ENCODE results near the gene NDC80. TPM values are rescaled to one million over a fixed set of nuclear protein-coding genes. Genes with fewer than 3 reads are reported as not detected.
"Not testable (repeated sequence)": the region's sequence is repeated elsewhere in the genome, so short reads cannot be mapped to it uniquely, and the experiment has no call there.

Gene NDC80
- total RNA-seq, 2 experiments from 2014 or later, result 96.8 to 108 TPM

DNA sequence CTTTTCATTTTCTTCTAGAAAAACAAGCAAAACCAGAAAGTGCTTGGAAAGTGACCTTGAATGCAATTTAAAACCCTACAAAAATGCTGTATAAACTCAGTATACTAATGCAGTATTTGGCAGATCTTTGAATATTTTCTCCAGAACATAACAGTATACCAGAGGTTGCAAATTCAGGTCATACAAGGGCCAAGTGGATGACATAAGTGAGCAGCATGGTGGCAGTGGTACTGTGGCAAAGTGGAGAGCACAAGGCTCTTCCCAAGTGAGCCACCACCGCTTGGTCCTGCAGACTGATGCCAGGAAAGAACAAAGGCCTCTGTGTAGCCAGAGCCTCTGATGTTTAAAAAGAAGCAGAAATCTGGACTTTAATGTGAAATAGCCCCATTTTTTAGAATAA is 33.1 kb upstream of the NDC80 start:
- H3K27ac Mint-ChIP-seq, result no peak overlapping the region
- no peak overlapping the region for H3K4me3 Mint-ChIP-seq
- H3K27me3 Mint-ChIP-seq (ENCODE audit: low read depth), result no peaks in the 10 kb centered on the region
- CTCF ChIA-PET, result interaction anchor here (0.9 to 2.0 kb wide), 3 partner anchors 9 to 202 kb away, joined by 4 to 6 read pairs (median 5); no protein-coding TSS in a partner anchor
- no peaks in the 10 kb centered on the region for H3K9me3 Mint-ChIP-seq
- H3K36me3 Mint-ChIP-seq (ENCODE audit: low read depth), result peaks cover 5% of the 10 kb centered on the region
- DNase-seq, result no peak
- H3K4me1 Mint-ChIP-seq (ENCODE audit: low read depth), result no peaks in the 10 kb centered on the region
- intact Hi-C loops (cut with micrococcal nuclease), result no loop called here

DNA sequence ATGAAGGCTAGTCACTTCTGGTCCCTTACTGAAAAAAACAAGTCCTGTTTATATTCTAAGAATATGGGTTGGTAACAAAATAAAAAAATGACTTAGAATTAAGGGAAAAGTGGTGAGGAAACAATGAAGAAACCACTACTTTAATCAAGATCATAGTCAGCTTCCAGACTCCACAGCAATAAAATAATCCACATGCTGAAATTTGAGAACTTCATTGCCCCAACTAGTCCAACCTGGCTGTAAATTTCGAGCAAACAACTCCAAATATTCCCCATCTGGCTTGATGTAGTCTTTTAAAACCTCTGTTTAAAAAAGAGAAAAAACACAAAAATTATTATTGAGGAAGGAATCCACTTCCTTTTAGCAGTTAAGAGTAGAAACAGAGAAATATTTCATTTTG is 32.5 kb upstream of the NDC80 start:
- CTCF ChIA-PET, result interaction anchor here (2.0 kb wide), 1 partner anchor 8 kb away, joined by 5 read pairs; no protein-coding TSS in a partner anchor
- Mint-ChIP-seq H3K27ac (no peak overlapping the region), H3K4me3 (no peak overlapping the region), H3K36me3 (ENCODE audit: low read depth) (peaks cover 4% of the 10 kb centered on the region), H3K9me3 (no peaks in the 10 kb centered on the region), H3K27me3 (ENCODE audit: low read depth) (no peaks in the 10 kb centered on the region), H3K4me1 (ENCODE audit: low read depth) (no peaks in the 10 kb centered on the region)
- no peak for DNase-seq
- intact Hi-C loops (cut with micrococcal nuclease), result no loop called here

DNA sequence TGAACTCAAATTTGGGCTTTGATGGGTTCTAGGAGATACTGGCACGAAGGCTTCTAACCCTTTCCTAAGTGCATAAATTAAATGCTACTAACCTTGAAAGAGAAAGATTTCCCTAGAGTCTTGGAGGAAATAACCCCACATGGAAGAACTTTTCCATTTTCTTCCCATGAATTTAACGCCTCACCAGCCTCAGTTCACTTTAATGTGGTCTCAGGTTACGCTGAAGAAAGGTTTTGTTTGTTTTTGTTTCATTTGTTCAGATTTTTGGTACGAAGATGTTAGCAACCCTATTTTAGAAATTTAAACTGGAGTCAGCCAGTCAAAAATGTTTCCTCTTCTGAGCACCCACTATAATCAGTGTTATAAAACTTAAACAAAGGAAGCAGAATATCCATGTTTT is 30.8 kb upstream of the NDC80 start:
- no peaks in the 10 kb centered on the region for H3K9me3 Mint-ChIP-seq
- intact Hi-C loops (cut with micrococcal nuclease), result loop anchor here (5.0 kb wide), 2 partner anchors 248 to 953 kb away; no protein-coding TSS in a partner anchor
- no peak overlapping the region for H3K4me3 Mint-ChIP-seq
- DNase-seq, result no peak
- CTCF ChIA-PET, result interaction anchor here (2.7 to 3.2 kb wide), 2 partner anchors 204 to 434 kb away, joined by 16 to 39 read pairs; no protein-coding TSS in a partner anchor
- peaks cover 2% of the 10 kb centered on the region for H3K36me3 Mint-ChIP-seq (ENCODE audit: low read depth)
- H3K27ac Mint-ChIP-seq, result no peak overlapping the region
- no peaks in the 10 kb centered on the region for H3K4me1 Mint-ChIP-seq (ENCODE audit: low read depth)
- H3K27me3 Mint-ChIP-seq (ENCODE audit: low read depth), result no peaks in the 10 kb centered on the region

DNA sequence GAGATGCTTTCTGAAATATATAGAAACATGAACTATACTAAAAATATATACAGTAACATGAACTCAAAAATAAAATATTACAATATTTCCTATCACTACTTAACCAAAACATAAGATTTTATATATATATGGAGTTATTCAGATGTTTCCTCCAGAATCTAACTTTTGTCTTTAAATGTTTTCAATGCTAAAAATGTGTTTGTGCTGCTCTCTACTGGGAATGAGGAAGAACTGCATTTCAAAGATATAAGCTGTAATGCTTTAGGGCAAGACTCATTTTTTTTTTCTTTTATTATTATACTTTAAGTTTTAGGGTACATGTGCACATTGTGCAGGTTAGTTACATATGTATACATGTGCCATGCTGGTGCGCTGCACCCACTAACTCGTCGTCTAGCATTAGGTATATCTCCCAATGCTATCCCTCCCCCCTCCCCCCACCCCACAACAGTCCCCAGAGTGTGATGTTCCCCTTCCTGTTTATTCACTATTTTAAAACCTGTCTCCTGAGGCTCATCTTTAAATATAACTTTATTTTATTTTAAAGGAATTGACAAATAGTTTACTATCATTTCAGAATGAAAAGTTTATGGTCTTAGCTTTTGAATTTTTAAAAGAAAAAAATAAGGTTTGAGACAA is 29.3 kb upstream of the NDC80 start:
- H3K27ac Mint-ChIP-seq; H3K36me3 Mint-ChIP-seq (ENCODE audit: low read depth); H3K9me3 Mint-ChIP-seq; H3K4me3 Mint-ChIP-seq; H3K4me1 Mint-ChIP-seq (ENCODE audit: low read depth); H3K27me3 Mint-ChIP-seq (ENCODE audit: low read depth); DNase-seq: not testable (repeated sequence)
- intact Hi-C loops (cut with micrococcal nuclease), result loop anchor here (1.0 to 5.0 kb wide), 5 partner anchors 205 to 1677 kb away; no protein-coding TSS in a partner anchor
- CTCF ChIA-PET, result interaction anchor here (0.6 to 3.2 kb wide), 22 partner anchors 8 to 1164 kb away, joined by 3 to 39 read pairs (median 4); no protein-coding TSS in a partner anchor

DNA sequence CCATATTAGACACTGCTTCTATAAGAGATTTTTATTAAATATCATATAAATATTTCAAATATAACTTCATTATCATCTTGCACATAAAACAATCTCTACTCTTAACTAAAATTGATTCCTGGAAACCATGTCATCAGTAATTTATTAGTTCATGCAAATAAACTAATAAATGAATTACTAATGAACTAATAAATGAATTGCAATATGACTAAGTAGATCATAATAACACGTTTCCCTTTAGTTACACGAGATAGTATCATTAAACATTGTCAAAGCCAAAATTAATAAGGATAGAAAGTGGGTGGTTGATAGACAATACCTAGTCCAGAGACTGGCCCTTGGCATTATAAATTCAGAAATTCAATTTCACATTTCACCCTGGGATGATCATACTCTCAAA is 26.2 kb upstream of the NDC80 start:
- H3K27me3 Mint-ChIP-seq (ENCODE audit: low read depth), result no peaks in the 10 kb centered on the region
- DNase-seq, result no peak
- H3K27ac Mint-ChIP-seq, result no peak overlapping the region
- no peak overlapping the region for H3K4me3 Mint-ChIP-seq
- no peaks in the 10 kb centered on the region for H3K9me3 Mint-ChIP-seq
- CTCF ChIA-PET, result interaction anchor here (1.2 to 1.3 kb wide), 2 partner anchors 9 to 35 kb away, joined by 3 read pairs; no protein-coding TSS in a partner anchor
- intact Hi-C loops (cut with micrococcal nuclease), result no loop called here
- peaks cover 4% of the 10 kb centered on the region for H3K4me1 Mint-ChIP-seq (ENCODE audit: low read depth)
- H3K36me3 Mint-ChIP-seq (ENCODE audit: low read depth), result peaks cover 8% of the 10 kb centered on the region

DNA sequence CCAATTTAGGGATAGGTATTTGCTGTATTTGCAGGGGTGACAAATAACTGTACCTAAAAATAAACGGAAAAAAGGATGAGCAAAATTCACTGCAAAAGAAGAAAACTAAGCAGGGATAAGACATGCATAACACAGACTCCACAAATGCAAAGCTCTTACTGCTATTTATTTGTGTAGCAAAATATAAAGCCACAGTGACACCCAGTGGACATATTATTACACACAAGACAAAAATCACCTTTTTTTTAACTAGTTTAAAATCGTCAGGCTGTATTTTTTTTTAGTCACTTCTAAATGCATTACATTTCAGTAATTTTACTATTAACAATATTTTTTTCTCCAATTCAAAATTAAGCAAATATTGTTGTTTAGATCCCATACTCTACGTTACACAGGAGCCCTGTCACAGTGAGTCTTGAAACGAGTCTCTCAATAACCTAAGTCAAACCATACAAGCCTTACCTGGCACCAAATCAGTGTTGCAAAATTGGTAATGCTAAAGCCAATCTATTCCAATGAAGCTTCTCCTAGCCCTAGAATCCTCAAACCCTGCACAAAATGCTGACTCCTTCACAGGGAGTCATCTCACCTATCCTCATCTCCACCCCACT is 23.8 kb upstream of the NDC80 start:
- DNase-seq, result no peak
- intact Hi-C loops (cut with micrococcal nuclease), result loop anchor here (1.0 kb wide), 2 partner anchors 210 to 442 kb away; no protein-coding TSS in a partner anchor
- H3K4me3 Mint-ChIP-seq, result no peak overlapping the region
- H3K4me1 Mint-ChIP-seq (ENCODE audit: low read depth), result peaks cover 4% of the 10 kb centered on the region
- H3K27me3 Mint-ChIP-seq (ENCODE audit: low read depth), result no peaks in the 10 kb centered on the region
- H3K36me3 Mint-ChIP-seq (ENCODE audit: low read depth), result peaks cover 21% of the 10 kb centered on the region
- CTCF ChIA-PET, result interaction anchor here (0.7 to 2.6 kb wide), 12 partner anchors 9 to 453 kb away, joined by 3 to 13 read pairs (median 4); no protein-coding TSS in a partner anchor
- no peak overlapping the region for H3K27ac Mint-ChIP-seq
- H3K9me3 Mint-ChIP-seq, result no peaks in the 10 kb centered on the region

DNA sequence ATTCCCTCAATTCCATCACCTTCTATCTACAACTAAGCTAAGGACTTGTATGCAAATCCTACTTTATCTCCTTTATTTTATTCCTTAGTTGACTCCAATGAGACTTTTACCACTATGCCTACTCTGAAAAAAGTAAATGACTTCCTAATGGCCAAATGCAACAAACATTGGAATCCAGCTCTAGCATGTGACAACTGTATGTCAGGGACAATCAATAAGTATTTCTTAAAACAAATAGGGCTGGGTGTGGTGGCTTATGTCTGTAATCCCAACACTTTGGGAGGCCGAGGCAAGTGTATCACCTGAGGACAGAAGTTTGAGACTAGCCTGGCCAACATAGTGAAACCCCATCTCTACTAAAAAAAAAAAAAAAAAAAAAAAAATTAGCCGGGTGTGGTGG is 21.9 kb upstream of the NDC80 start:
- no peak for DNase-seq
- Mint-ChIP-seq H3K4me3 (no peak overlapping the region), H3K9me3 (no peaks in the 10 kb centered on the region), H3K36me3 (ENCODE audit: low read depth) (peaks cover 21% of the 10 kb centered on the region), H3K27me3 (ENCODE audit: low read depth) (no peaks in the 10 kb centered on the region), H3K4me1 (ENCODE audit: low read depth) (peaks cover 4% of the 10 kb centered on the region), H3K27ac (no peak overlapping the region)
- CTCF ChIA-PET, result interaction anchor here (0.7 to 1.5 kb wide), 2 partner anchors 12 to 214 kb away, joined by 3 to 6 read pairs; no protein-coding TSS in a partner anchor
- intact Hi-C loops (cut with micrococcal nuclease), result no loop called here

DNA sequence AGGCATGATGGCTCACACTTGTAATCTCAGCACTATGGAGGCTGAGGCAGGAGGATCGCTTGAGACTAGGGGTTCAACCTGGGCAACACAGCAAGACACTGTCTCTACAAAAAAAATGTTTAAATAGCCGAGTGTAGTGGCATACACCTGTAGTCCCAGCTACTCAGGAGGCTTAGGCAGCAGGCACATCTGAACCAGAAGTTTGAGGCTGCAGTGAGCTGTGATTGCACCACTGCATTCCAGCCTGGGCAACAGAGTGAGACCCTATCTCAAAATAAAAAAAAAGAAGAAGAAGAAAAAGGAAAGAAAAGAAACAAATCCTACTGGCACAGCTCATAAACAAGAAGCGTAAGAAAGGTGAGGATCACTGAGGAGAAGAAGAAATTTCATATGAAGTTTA is 19.9 kb upstream of the NDC80 start:
- H3K4me1 Mint-ChIP-seq (ENCODE audit: low read depth), result peaks cover 4% of the 10 kb centered on the region
- no peak overlapping the region for H3K27ac Mint-ChIP-seq
- DNase-seq, result no peak

DNA sequence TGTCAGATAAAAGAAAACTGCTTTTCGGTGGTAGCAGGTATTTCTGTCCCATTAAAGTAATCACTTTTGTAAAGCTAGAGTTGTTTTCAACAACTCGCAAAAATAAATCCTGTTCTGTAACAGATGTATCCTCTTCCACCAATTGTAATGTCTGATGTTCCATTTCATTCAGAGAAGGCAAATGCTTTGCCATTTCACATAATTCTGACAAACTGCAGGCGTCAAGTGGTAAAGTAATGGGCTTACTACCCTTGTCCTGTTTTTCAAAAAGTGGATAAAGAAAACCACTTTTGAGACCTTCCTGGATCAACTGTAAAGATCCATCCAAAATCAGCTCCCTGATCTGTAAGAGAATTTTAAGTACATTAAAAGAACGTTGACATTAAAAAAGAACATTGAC is 16.7 kb upstream of the NDC80 start:
- H3K4me3 Mint-ChIP-seq, result no peak overlapping the region
- peaks cover 16% of the 10 kb centered on the region for H3K36me3 Mint-ChIP-seq (ENCODE audit: low read depth)
- no peak overlapping the region for H3K27ac Mint-ChIP-seq
- H3K9me3 Mint-ChIP-seq, result no peaks in the 10 kb centered on the region
- no peaks in the 10 kb centered on the region for H3K27me3 Mint-ChIP-seq (ENCODE audit: low read depth)
- peaks cover 5% of the 10 kb centered on the region for H3K4me1 Mint-ChIP-seq (ENCODE audit: low read depth)
- DNase-seq, result no peak
- intact Hi-C loops (cut with micrococcal nuclease), result no loop called here
- CTCF ChIA-PET, result interaction anchor here (0.8 to 1.6 kb wide), 4 partner anchors 9 to 16 kb away, joined by 3 to 9 read pairs (median 6); partner anchors contain the start of genes METTL4 and NDC80

More for the DNA sequence above, 19.9 kb upstream of the NDC80 start:
- Mint-ChIP-seq H3K27me3 (ENCODE audit: low read depth) (no peaks in the 10 kb centered on the region), H3K9me3 (no peaks in the 10 kb centered on the region), H3K4me3 (no peak overlapping the region), H3K36me3 (ENCODE audit: low read depth) (peaks cover 21% of the 10 kb centered on the region)
- intact Hi-C loops (cut with micrococcal nuclease), result no loop called here
- CTCF ChIA-PET, result interaction anchor here (1.9 kb wide), 1 partner anchor 10 kb away, joined by 8 read pairs; no protein-coding TSS in a partner anchor

DNA sequence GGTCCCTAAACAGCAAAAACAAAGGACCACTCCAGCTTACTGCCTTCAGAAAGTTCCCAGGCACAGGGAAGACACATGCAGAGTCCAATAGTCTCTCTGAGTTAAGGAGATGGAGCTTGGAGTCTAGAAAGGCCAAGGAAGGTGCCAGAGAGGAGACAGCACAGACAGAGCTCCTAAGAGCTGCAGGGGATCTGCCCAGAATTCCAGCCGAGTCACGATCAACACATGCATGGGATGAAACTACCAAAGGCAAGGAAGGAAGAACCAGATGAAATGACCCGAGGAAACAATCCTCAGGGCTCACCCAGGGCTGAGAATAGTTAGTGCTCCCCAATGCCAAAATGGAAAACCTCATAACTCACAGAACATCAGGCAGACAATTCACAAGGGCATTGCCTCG is 15.5 kb upstream of the NDC80 start:
- H3K27me3 Mint-ChIP-seq (ENCODE audit: low read depth), result no peaks in the 10 kb centered on the region
- peaks cover 9% of the 10 kb centered on the region for H3K36me3 Mint-ChIP-seq (ENCODE audit: low read depth)
- CTCF ChIA-PET, result interaction anchor here (1.0 to 1.4 kb wide), 2 partner anchors 8 to 14 kb away, joined by 5 to 9 read pairs; no protein-coding TSS in a partner anchor
- DNase-seq, result no peak
- no peak overlapping the region for H3K27ac Mint-ChIP-seq
- intact Hi-C loops (cut with micrococcal nuclease), result no loop called here
- no peaks in the 10 kb centered on the region for H3K9me3 Mint-ChIP-seq
- H3K4me1 Mint-ChIP-seq (ENCODE audit: low read depth), result peaks cover 5% of the 10 kb centered on the region
- no peak overlapping the region for H3K4me3 Mint-ChIP-seq

DNA sequence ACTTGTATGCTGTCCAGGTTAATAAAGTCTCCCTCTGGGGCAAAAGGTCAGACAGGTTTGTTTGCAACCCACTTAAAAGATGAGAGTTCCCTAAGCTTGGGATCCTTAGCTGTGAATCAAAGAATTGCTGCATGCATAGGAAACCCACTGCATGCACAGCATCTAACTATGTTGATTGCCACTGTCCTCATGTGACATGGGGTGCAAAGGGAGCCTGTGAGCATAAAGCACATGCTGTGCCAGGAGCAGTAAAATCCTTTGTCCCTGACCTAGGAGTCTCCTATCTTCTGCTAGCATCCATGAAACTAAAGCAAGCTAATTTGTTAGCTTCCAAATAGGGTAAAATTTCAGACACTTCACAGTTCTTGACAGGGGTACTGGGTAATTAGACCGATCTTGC is 13.8 kb upstream of the NDC80 start:
- no peak overlapping the region for H3K4me3 Mint-ChIP-seq
- DNase-seq, result no peak
- no peaks in the 10 kb centered on the region for H3K27me3 Mint-ChIP-seq (ENCODE audit: low read depth)
- no peaks in the 10 kb centered on the region for H3K9me3 Mint-ChIP-seq
- CTCF ChIA-PET, result interaction anchor here (1.0 to 2.2 kb wide), 3 partner anchors 10 to 16 kb away, joined by 3 to 11 read pairs (median 4); no protein-coding TSS in a partner anchor
- no peak overlapping the region for H3K27ac Mint-ChIP-seq
- intact Hi-C loops (cut with micrococcal nuclease), result no loop called here
- peaks cover 10% of the 10 kb centered on the region for H3K36me3 Mint-ChIP-seq (ENCODE audit: low read depth)
- peaks cover 5% of the 10 kb centered on the region for H3K4me1 Mint-ChIP-seq (ENCODE audit: low read depth)

DNA sequence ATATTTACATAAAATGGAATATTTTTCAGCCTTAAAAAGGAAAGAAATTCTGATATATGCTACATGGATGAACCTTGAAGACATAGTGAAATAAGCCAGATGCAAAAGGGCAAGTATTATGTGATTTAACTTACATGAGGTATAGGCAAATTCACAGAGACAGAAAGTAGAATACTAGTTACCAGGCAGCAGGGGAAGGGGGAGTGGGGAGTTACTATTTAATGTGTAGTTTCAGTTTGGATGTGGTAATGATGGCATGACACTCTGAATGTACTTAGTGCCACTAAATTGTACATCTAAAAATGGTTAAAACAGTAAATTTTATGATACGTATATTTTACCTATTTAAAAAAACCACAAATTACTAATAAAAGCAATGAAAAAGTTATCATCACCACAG is 12.1 kb upstream of the NDC80 start:
- no peak for DNase-seq
- Mint-ChIP-seq H3K27ac (no peak overlapping the region), H3K36me3 (ENCODE audit: low read depth) (peaks cover 13% of the 10 kb centered on the region), H3K4me1 (ENCODE audit: low read depth) (peaks cover 5% of the 10 kb centered on the region), H3K9me3 (no peaks in the 10 kb centered on the region), H3K4me3 (no peak overlapping the region), H3K27me3 (ENCODE audit: low read depth) (no peaks in the 10 kb centered on the region)
- CTCF ChIA-PET, result no interaction called here
- intact Hi-C loops (cut with micrococcal nuclease), result no loop called here

All from activated naive CD4-positive, alpha-beta T cell treated with anti-CD3 and anti-CD28 coated beads for 36 hours (primary cell).